ENCODE data around the gene ADPGK.

Gene ADPGK

GRCh38 chr15:72770673-72771328 lies 12.8 kb downstream of the ADPGK start:
- Histone ChIP-seq H3K27me3 (ENCODE audit: control insufficient read depth, insufficient read depth, low read length) (no peaks in the 10 kb centered on the region), H3K9ac (ENCODE audit: low read depth, low read length) (no peak overlapping the region), H3K4me3 (ENCODE audit: low read depth, low read length) (no peak overlapping the region), H3K4me1 (ENCODE audit: control insufficient read depth, insufficient read depth, low read length) (peaks cover 2% of the 10 kb centered on the region), H3K36me3 (ENCODE audit: control insufficient read depth, insufficient read depth, low read length) (peaks cover 22% of the 10 kb centered on the region), H3K9me3 (ENCODE audit: control insufficient read depth, insufficient read depth, low read length) (no peaks in the 10 kb centered on the region)

GRCh38 chr15:72766780-72767179 lies 16.8 kb downstream of the ADPGK start:
- H3K36me3 ChIP-seq (ENCODE audit: control insufficient read depth, insufficient read depth, low read length): peaks cover 10% of the 10 kb centered on the region
- no peaks in the 10 kb centered on the region for H3K27me3 ChIP-seq (ENCODE audit: control insufficient read depth, insufficient read depth, low read length)
- H3K4me1 ChIP-seq (ENCODE audit: control insufficient read depth, insufficient read depth, low read length): peaks cover 2% of the 10 kb centered on the region
- H3K4me3 ChIP-seq (ENCODE audit: low read depth, low read length): no peak overlapping the region
- H3K9me3 ChIP-seq (ENCODE audit: control insufficient read depth, insufficient read depth, low read length): no peaks in the 10 kb centered on the region
- no peak overlapping the region for H3K9ac ChIP-seq (ENCODE audit: low read depth, low read length)

- H3K4me1 ChIP-seq (ENCODE audit: control insufficient read depth, insufficient read depth, low read length): no peaks in the 10 kb centered on the region
- H3K4me3 ChIP-seq (ENCODE audit: low read depth, low read length): no peak overlapping the region
- H3K36me3 ChIP-seq (ENCODE audit: control insufficient read depth, insufficient read depth, low read length): peaks cover 10% of the 10 kb centered on the region
- no peaks in the 10 kb centered on the region for H3K9me3 ChIP-seq (ENCODE audit: control insufficient read depth, insufficient read depth, low read length)
- no peak overlapping the region for H3K9ac ChIP-seq (ENCODE audit: low read depth, low read length)
- no peaks in the 10 kb centered on the region for H3K27me3 ChIP-seq (ENCODE audit: control insufficient read depth, insufficient read depth, low read length)
Measured at GRCh38 chr15:72766025-72766424, 17.5 kb downstream of the ADPGK start.

GRCh38 chr15:72764656-72765055 lies 18.9 kb downstream of the ADPGK start:
- H3K4me3 ChIP-seq (ENCODE audit: low read depth, low read length): no peak overlapping the region
- H3K36me3 ChIP-seq (ENCODE audit: control insufficient read depth, insufficient read depth, low read length): peaks cover 10% of the 10 kb centered on the region
- H3K27me3 ChIP-seq (ENCODE audit: control insufficient read depth, insufficient read depth, low read length): no peaks in the 10 kb centered on the region
- no peak overlapping the region for H3K9ac ChIP-seq (ENCODE audit: low read depth, low read length)
- no peaks in the 10 kb centered on the region for H3K9me3 ChIP-seq (ENCODE audit: control insufficient read depth, insufficient read depth, low read length)
- no peaks in the 10 kb centered on the region for H3K4me1 ChIP-seq (ENCODE audit: control insufficient read depth, insufficient read depth, low read length)

GRCh38 chr15:72760590-72761260 lies 22.8 kb downstream of the ADPGK start:
- no peaks in the 10 kb centered on the region for H3K4me1 ChIP-seq (ENCODE audit: control insufficient read depth, insufficient read depth, low read length)
- no peaks in the 10 kb centered on the region for H3K9me3 ChIP-seq (ENCODE audit: control insufficient read depth, insufficient read depth, low read length)
- H3K9ac ChIP-seq (ENCODE audit: low read depth, low read length): no peak overlapping the region
- no peaks in the 10 kb centered on the region for H3K27me3 ChIP-seq (ENCODE audit: control insufficient read depth, insufficient read depth, low read length)
- peaks cover 12% of the 10 kb centered on the region for H3K36me3 ChIP-seq (ENCODE audit: control insufficient read depth, insufficient read depth, low read length)
- H3K4me3 ChIP-seq (ENCODE audit: low read depth, low read length): no peak overlapping the region

- H3K36me3 ChIP-seq (ENCODE audit: control insufficient read depth, insufficient read depth, low read length): peaks cover 12% of the 10 kb centered on the region
- H3K4me1 ChIP-seq (ENCODE audit: control insufficient read depth, insufficient read depth, low read length): no peaks in the 10 kb centered on the region
- H3K4me3 ChIP-seq (ENCODE audit: low read depth, low read length): no peak overlapping the region
Measured at GRCh38 chr15:72758182-72758581, 25.4 kb downstream of the ADPGK start.

GRCh38 chr15:72754096-72754495 lies 29.5 kb downstream of the ADPGK start:
- H3K27me3 ChIP-seq (ENCODE audit: control insufficient read depth, insufficient read depth, low read length): no peaks in the 10 kb centered on the region
- peaks cover 21% of the 10 kb centered on the region for H3K36me3 ChIP-seq (ENCODE audit: control insufficient read depth, insufficient read depth, low read length)
- H3K9me3 ChIP-seq (ENCODE audit: control insufficient read depth, insufficient read depth, low read length): no peaks in the 10 kb centered on the region
- H3K9ac ChIP-seq (ENCODE audit: low read depth, low read length): no peak overlapping the region
- H3K4me1 ChIP-seq (ENCODE audit: control insufficient read depth, insufficient read depth, low read length): no peaks in the 10 kb centered on the region
- H3K4me3 ChIP-seq (ENCODE audit: low read depth, low read length): no peak overlapping the region

More at GRCh38 chr15:72758182-72758581, 25.4 kb downstream of the ADPGK start:
- Histone ChIP-seq H3K9ac (ENCODE audit: low read depth, low read length) (no peak overlapping the region), H3K27me3 (ENCODE audit: control insufficient read depth, insufficient read depth, low read length) (no peaks in the 10 kb centered on the region), H3K9me3 (ENCODE audit: control insufficient read depth, insufficient read depth, low read length) (no peaks in the 10 kb centered on the region)

GRCh38 chr15:72751751-72752455 lies 31.7 kb downstream of the ADPGK start:
- H3K4me3 ChIP-seq (ENCODE audit: low read depth, low read length): no peak overlapping the region
- H3K4me1 ChIP-seq (ENCODE audit: control insufficient read depth, insufficient read depth, low read length): no peaks in the 10 kb centered on the region
- H3K9me3 ChIP-seq (ENCODE audit: control insufficient read depth, insufficient read depth, low read length): no peaks in the 10 kb centered on the region
- H3K9ac ChIP-seq (ENCODE audit: low read depth, low read length): no peak overlapping the region
- no peaks in the 10 kb centered on the region for H3K27me3 ChIP-seq (ENCODE audit: control insufficient read depth, insufficient read depth, low read length)
- peaks cover 16% of the 10 kb centered on the region for H3K36me3 ChIP-seq (ENCODE audit: control insufficient read depth, insufficient read depth, low read length)

- no peak overlapping the region for H3K4me3 ChIP-seq (ENCODE audit: low read depth, low read length)
- H3K36me3 ChIP-seq (ENCODE audit: control insufficient read depth, insufficient read depth, low read length): peaks cover 9% of the 10 kb centered on the region
- H3K9ac ChIP-seq (ENCODE audit: low read depth, low read length): no peak overlapping the region
- no peaks in the 10 kb centered on the region for H3K9me3 ChIP-seq (ENCODE audit: control insufficient read depth, insufficient read depth, low read length)
- no peaks in the 10 kb centered on the region for H3K4me1 ChIP-seq (ENCODE audit: control insufficient read depth, insufficient read depth, low read length)
- H3K27me3 ChIP-seq (ENCODE audit: control insufficient read depth, insufficient read depth, low read length): no peaks in the 10 kb centered on the region
Measured at GRCh38 chr15:72749700-72750099, 33.9 kb downstream of the ADPGK start.

GRCh38 chr15:72740219-72740618 lies 43.3 kb downstream of the ADPGK start:
- Histone ChIP-seq H3K27me3 (ENCODE audit: control insufficient read depth, insufficient read depth, low read length) (no peaks in the 10 kb centered on the region), H3K9ac (ENCODE audit: low read depth, low read length) (no peak overlapping the region), H3K36me3 (ENCODE audit: control insufficient read depth, insufficient read depth, low read length) (no peaks in the 10 kb centered on the region), H3K4me3 (ENCODE audit: low read depth, low read length) (no peak overlapping the region), H3K4me1 (ENCODE audit: control insufficient read depth, insufficient read depth, low read length) (no peaks in the 10 kb centered on the region), H3K9me3 (ENCODE audit: control insufficient read depth, insufficient read depth, low read length) (no peaks in the 10 kb centered on the region)

- Histone ChIP-seq H3K36me3 (ENCODE audit: control insufficient read depth, insufficient read depth, low read length) (no peaks in the 10 kb centered on the region), H3K4me3 (ENCODE audit: low read depth, low read length) (no peak overlapping the region), H3K9me3 (ENCODE audit: control insufficient read depth, insufficient read depth, low read length) (no peaks in the 10 kb centered on the region), H3K4me1 (ENCODE audit: control insufficient read depth, insufficient read depth, low read length) (no peaks in the 10 kb centered on the region), H3K9ac (ENCODE audit: low read depth, low read length) (no peak overlapping the region), H3K27me3 (ENCODE audit: control insufficient read depth, insufficient read depth, low read length) (no peaks in the 10 kb centered on the region)
Measured at GRCh38 chr15:72737723-72738122, 45.8 kb downstream of the ADPGK start.

- Histone ChIP-seq H3K36me3 (ENCODE audit: control insufficient read depth, insufficient read depth, low read length) (no peaks in the 10 kb centered on the region), H3K9ac (ENCODE audit: low read depth, low read length) (no peak overlapping the region), H3K27me3 (ENCODE audit: control insufficient read depth, insufficient read depth, low read length) (no peaks in the 10 kb centered on the region), H3K4me3 (ENCODE audit: low read depth, low read length) (no peak overlapping the region), H3K4me1 (ENCODE audit: control insufficient read depth, insufficient read depth, low read length) (no peaks in the 10 kb centered on the region), H3K9me3 (ENCODE audit: control insufficient read depth, insufficient read depth, low read length) (no peaks in the 10 kb centered on the region)
Measured at GRCh38 chr15:72737061-72737460, 46.5 kb downstream of the ADPGK start.

All from iPS-15b (cell line).